GM18861 (cell line): ENCODE results near the gene MEGF11.
A peak's percentile ranks its signal among the peaks of the same experiment; 100 is the strongest.

Experiments
- ATAC-seq: cut with Tn5 transposase; IDR thresholded peaks from one replicate; pipeline ENCODE4 v1.9.1; 2021; ENCODE audit not compliant: unreplicated experiment

MEGF11 gene

GRCh38 chr15:65925338-65925737 is 328.2 kb downstream of the MEGF11 start:
- no peak for ATAC-seq

DNA sequence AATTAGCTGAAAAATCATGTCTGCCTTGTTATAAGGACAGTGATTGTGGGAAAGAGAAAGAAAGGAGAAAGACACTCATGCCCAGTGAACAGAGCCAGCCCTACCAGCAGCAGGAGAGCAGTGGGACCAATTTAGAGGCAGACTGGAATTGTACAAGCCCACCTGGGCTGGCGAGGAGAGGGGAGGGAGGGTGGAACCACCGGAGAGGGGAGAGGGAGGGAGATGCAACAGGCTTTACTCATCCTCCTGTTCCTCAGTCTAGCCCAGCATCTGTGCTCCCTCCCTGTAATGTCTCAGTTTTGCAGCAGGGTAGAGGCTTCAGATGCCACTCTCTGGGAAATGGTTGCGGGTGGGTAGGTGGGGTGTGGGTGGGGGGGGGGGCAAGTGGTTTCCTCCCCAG is 329.5 kb downstream of the MEGF11 start:
- ATAC-seq = no peak

GRCh38 chr15:65923264-65923663 is 330.3 kb downstream of the MEGF11 start:
- ATAC-seq = no peak

GRCh38 chr15:65922621-65923020 is 330.9 kb downstream of the MEGF11 start:
- ATAC-seq = no peak

GRCh38 chr15:65921780-65922179 is 331.8 kb downstream of the MEGF11 start:
- ATAC-seq = no peak

DNA sequence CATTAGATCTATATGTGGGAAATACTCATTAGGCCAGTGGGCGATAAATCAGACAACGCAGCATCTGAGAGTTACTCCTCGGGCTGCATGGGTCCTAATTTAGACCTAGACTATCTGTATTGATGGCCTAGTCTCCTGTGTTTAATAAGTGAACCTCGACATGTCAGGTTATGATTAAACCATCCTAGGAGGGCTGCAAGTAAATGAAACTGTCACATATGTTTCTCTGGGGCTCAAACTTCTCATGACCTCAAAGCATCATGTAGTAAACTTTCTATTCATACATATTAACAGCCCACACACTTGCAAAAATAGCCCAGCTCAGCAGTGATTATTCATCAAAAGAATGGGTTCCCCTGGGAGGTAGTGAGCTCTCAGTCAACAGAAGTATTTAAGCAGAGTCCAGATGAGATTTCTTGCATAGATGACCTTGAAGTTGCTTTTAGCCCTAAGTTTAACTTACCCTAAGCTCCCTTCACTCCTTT is 332.7 kb downstream of the MEGF11 start:
- ATAC-seq = peak; percentile 42

- ATAC-seq = no peak
These were observed 333.4 kb downstream of the MEGF11 start for GRCh38 chr15:65920121-65920520.

- no peak for ATAC-seq
These were observed 334.2 kb downstream of the MEGF11 start for GRCh38 chr15:65919353-65919752.

DNA sequence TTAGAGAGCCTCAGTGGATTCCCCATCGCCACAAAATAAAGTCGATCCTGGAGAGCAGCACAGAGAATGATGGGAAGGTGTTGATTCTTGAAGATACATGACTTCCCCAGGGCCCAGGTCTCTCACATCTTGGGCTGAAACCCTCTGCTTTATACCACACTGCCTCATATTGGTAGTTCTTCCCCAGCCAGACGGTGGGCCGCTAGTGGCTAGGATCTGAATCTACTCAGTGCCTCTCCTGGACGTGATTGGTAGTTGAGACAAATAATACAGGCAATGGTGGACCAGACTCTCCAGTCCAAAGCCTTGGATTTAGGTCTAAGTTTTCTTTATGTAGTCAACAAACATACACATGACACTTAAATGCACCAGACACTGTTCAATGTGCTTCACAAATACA is 334.6 kb downstream of the MEGF11 start:
- ATAC-seq = no peak

GRCh38 chr15:65918357-65918920 is 335.1 kb downstream of the MEGF11 start:
- no peak for ATAC-seq

DNA sequence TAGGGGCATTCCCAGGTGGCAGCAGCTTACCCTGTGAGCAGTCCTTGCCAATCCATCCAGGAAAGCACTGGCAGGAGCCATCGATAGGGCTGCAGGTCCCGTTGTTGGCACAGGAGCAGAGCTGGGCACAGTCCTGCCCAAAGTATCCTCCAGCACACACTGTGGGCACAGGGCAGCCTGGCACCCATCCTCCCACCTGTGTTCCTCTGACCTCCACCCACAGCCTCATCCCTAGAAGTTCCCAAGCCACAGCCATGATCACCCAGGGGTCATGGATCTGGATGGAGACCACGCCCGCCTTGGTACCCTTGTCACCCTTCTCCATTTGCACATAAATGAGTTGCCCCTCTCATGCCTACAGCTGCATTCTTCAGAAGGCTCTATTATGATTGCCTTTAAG is 335.6 kb downstream of the MEGF11 start:
- ATAC-seq = no peak

DNA sequence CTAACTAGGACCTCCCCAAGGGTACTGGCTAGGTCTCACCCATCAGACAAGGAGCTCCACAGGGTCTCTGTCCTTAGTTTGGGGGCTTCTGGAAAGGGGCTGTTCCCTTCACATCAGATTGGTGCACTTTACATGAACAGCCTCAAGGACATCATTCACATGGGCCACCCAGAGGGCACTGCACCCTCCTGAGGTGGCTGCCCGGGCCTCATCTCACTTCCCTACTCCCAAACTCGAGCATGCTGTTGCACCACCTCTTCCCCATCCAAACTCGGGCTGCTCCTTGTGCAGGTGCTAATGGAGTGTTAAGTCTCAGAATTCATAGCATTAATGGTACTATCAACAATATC is 336.2 kb downstream of the MEGF11 start:
- no peak for ATAC-seq

- peak; percentile 39 for ATAC-seq
These were observed 336.7 kb downstream of the MEGF11 start for GRCh38 chr15:65916664-65917406.

- ATAC-seq = no peak
These were observed 337.4 kb downstream of the MEGF11 start for GRCh38 chr15:65916041-65916663.

DNA sequence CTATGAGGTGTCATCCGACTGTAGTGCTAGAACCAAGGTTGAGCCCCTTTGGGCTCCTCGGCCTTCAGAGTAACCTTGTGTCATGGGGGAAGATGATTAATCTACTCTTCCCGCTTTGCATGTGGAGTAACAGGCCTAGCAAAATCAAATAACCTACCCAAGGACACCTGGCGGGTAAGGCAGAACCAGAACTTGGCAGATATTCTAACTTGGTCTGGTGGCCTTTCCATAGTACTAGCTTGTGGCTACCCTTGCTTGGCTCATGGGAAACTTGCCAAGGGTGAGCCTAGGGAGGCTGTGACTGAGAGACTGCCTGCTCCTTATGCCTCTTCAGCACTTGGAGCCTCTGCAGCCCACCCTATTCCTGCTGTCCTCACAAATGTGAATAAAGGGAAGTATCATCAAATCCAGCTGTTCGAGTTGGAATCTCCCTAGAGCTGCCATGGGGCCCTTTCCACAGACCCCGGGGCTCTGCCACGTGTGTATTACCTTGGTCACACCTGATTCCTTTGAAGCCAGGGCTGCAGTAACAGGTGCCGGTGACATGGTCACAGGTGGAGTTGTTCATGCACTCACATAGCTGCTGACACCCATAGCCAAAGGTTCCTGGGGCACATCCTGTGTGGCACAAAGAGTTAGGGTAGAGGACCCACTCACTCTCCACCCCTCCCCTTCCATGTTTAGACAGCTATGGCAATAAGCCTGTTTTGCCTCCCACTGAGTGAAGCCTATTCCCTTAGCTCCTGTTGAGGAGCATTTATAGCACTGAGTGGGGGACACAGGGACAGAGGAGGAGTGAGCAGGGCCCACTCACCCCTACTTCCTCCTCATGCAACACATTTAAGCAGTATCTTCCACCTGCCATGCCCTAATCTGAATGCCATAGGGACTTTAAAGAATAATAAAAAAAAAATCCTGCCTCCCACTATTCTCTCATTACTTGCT is 338.3 kb downstream of the MEGF11 start:
- no peak for ATAC-seq

- no peak for ATAC-seq
These were observed 339.2 kb downstream of the MEGF11 start for GRCh38 chr15:65914386-65914785.

GRCh38 chr15:65913631-65914199 is 339.8 kb downstream of the MEGF11 start:
- ATAC-seq = no peak

GRCh38 chr15:65912235-65912634 is 341.3 kb downstream of the MEGF11 start:
- ATAC-seq = no peak

DNA sequence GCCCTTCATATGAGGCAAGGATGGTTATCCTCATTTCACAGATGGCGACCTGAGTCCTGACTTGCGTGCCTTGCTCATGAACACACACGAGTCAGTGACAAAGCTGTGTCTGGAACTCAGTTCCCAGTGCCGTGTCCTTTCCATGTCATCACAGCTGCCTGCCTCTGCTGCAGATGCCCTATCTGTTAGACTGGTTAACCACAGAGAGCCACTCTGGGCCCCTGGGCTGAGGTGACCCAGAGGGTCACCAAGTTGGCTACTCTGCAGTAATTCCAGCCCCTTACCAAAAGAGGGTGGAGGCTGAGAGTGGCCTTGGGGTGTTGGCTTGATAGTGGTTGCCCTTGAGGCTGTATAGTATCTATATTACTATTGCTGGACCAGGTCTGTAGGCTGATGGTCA is 343.2 kb downstream of the MEGF11 start:
- no peak for ATAC-seq

- no peak for ATAC-seq
These were observed 343.7 kb downstream of the MEGF11 start for GRCh38 chr15:65909831-65910230.

- ATAC-seq = no peak
These were observed 344.7 kb downstream of the MEGF11 start for GRCh38 chr15:65908876-65909275.
